Prostate gland (tissue), 2 donors: ENCODE measurements around the gene DBT.

Experiments used
- CTCF ChIP-seq, 4 experiments: fragments of 200-600 bp in 2 of 4; fragments of 450-650 bp in 2 of 4; sonication (generic) in 2 of 4; IDR thresholded peaks; 1 replicate in 3 of 4; 2 replicates in 1 of 4; pipeline ENCODE4 v1.5.1; 2016 to 2019; ENCODE audit warnings: antibody characterized with exemption in 4 of 4, mild to moderate bottlenecking in 2 of 4, moderate library complexity in 2 of 4
- POLR2A ChIP-seq: fragments of 450-650 bp; IDR thresholded peaks from one replicate; pipeline ENCODE4 v1.6.1; 2016; ENCODE audit warnings: antibody characterized with exemption, mild to moderate bottlenecking

GRCh38 chr1:100187912-100188311 is 61.7 kb downstream of the DBT start:
- no peak for TF ChIP-seq POLR2A
- TF ChIP-seq CTCF (IDR thresholded peaks at IDR 0.05): no peak
